GM12873 (cell line): Measurements from ENCODE around the gene TRABD2A.

Experiments used
- TF ChIP-seq, protein P1 (sequence below): IDR thresholded peaks from 2 replicates; pipeline ENCODE4 v1.5.1; 2012; ENCODE audit warnings: low read depth, mild to moderate bottlenecking, moderate library complexity, low read length, control low read depth; ENCODE audit not compliant: insufficient read depth; ENCODE audit errors: missing control alignments

TRABD2A gene

DNA sequence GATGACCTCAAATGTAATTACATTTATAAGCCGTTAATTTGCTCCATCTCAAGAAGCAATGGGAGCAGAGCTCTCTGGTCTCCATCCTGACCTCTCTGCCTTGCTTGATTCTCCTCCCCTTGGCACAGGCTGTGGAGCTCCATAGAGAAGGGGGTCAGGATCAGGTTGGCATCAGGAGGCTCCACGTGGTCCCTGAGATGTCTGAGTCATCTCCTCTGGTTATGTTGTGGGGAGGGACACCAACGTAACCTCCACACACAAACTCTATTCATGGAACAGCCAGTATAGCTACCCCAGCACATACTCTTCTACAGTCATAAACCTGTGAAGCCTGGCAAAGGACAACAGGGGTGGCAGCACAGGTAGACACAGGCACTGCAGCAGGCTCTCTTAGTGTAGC lies 29.0 kb downstream of the TRABD2A start:
- TF ChIP-seq, protein P1, sequence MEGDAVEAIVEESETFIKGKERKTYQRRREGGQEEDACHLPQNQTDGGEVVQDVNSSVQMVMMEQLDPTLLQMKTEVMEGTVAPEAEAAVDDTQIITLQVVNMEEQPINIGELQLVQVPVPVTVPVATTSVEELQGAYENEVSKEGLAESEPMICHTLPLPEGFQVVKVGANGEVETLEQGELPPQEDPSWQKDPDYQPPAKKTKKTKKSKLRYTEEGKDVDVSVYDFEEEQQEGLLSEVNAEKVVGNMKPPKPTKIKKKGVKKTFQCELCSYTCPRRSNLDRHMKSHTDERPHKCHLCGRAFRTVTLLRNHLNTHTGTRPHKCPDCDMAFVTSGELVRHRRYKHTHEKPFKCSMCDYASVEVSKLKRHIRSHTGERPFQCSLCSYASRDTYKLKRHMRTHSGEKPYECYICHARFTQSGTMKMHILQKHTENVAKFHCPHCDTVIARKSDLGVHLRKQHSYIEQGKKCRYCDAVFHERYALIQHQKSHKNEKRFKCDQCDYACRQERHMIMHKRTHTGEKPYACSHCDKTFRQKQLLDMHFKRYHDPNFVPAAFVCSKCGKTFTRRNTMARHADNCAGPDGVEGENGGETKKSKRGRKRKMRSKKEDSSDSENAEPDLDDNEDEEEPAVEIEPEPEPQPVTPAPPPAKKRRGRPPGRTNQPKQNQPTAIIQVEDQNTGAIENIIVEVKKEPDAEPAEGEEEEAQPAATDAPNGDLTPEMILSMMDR, result no peak

DNA sequence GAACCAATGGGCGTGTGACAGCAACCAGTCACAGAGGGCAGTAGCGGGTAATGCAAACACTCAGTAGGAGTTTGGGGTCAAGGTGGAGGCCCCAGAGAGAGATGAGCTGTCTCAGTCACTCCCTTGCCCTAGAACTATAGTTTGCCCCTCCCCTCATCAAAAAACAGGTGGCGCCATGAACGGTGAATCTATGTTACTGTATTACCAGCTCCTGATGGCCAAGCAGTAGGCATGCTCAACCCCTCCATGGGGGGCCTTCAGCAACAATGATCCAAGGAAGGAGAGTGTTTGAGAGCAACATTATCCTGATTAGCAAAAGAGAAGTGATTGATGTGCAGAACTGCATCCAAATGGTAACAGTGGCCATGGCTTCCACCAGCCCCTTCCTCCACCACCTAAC lies 30.4 kb downstream of the TRABD2A start:
- TF ChIP-seq, protein P1, result no peak

DNA sequence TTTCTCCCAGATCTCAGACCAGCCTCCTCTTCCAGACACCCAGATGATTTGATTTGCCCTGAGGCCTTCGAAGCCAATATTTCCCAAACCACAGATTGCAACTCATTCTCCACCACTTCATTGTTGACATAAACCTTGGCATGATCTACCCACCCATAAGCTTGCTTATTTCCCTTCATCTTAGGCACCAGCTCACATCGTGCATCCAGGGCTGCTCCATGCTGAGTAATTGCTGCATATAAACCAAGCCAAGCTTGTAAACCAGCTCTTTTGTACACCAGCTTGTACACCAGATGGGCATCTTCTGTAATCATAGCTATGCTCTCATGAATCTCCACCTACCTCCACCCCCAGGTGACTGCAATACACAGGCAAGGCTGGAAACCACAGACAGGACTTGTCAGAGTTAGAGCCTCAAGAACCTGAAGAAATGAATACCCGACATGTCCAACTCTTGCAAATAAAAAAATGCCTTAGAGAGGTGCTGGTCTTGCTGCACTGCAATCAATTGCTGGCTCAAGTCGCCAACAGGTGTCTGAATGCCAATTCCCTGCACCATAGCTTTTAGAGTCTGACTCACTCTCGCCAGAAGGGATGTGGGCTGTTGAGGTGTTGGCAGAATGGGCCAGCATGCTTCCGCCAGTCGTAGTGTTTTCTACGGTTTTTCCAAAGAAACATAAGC lies 31.5 kb downstream of the TRABD2A start:
- TF ChIP-seq, protein P1, result no peak

DNA sequence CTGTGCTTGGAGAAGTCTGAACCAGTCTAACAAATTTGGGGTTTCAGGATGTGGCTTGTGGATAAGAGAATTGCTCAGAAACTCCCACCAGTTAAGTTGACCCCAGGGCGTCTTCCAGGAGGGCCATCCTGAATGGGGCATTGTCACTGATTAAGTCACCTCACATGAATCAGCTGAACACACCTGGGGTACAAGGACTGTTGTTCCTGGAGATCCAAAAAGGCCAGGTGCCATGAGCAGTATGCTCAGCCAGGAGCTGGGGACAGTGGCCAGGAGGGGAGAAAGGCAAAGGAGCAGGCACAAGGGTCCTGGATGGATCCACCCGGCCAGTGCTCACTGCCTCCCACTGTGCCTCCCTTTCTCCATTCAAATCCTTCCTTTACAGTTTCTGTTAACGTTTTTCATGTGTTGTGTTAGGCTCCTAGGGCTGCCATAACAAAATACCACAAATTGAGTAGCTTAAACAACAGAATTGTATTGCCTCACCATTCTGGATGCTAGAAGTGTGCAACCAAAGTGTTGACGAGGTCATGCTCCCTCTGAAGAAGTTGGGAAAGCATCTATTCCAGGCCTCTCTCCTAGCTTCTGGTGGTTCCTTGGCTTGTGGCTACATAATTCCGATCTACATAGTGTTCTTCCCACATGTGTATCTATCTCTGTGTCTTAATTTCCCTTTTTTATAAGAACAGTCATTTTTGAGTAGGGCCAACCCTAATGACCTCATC lies 33.4 kb downstream of the TRABD2A start:
- TF ChIP-seq, protein P1, result no peak

DNA sequence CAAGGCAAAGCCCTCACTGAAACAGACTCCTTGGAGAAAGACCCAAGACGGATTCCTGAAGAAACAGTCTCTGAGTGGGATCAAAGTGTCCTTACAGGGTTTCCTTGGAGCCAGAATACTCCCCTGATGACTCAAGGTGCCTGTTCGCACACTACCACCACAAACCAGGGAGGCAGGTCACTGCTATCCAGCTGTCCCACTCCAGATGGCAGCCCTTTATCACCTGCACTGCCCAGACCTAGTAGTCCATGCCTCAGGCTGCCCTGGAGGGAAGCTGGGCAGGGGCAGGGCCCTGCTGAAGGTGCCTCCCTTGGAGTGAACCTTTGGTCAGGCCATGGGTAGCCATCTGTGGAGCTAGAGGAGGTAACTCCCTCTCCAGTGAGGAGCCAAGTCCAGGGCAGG lies 34.1 kb downstream of the TRABD2A start:
- TF ChIP-seq, protein P1, result no peak

DNA sequence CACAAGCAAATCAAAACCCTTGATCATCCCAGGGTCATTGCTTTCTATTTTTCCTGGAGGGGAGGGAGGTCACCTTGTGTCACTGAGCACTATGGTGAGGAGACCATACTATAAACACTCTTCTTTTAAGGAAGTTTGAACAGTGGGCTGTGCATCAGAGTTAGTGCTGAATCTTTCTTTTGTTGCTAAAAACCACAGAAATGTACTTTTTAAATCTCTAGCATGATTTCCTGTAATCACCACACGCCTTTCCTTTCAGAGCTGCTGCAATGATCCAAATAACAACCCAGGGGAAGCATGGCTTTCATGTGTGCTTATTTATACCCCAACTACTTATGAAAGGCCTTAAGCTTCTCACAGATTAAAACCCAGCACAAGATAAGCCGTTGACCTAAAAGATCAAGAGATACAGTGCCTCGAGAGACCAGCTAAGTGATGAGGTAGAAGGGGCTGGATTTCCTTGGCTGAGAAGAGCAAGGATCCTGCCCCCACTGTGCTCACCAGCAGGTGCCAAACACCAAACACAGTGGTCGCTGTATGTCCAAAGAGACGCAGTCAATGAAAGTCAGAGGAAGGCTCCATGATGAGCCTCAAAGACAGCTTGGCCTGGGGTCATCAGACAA lies 34.7 kb downstream of the TRABD2A start:
- TF ChIP-seq, protein P1, result no peak

DNA sequence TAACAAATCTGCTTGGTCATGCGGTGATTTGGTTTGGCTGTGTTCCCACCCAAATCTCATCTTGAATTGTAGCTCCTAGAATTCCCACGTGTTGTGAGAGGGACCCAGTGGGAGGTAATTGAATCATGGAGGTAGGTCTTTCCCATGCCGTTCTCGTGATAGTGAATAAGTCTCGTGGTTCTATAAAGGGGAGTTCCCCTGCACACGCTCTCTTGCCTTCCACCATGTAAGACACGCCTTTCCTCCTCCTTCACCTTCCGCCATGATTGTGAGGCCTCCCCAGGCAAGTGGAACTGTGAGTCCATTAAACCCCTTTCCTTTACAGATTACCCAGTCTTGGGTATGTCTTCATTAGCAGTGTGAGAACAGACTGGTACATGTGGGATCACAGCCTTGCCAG lies 36.7 kb downstream of the TRABD2A start:
- TF ChIP-seq, protein P1, result no peak
